ENCODE measurements around the gene LATS2. TPM values are rescaled to one million over a fixed set of nuclear protein-coding genes. Genes with fewer than 3 reads are reported as not detected.
A peak's percentile ranks its signal among the peaks of the same experiment; 100 is the strongest.

The LATS2 gene
- polyA plus RNA-seq, 10 donors = 15.3 to 23.1 (median 19.2) TPM

- DNase-seq = no peak
Observed at GRCh38 chr13:21018220-21018619, 43.2 kb downstream of the LATS2 start.

- DNase-seq = no peak
Observed at GRCh38 chr13:21016487-21016886, 44.9 kb downstream of the LATS2 start.

- DNase-seq = no peak
Observed at GRCh38 chr13:21015284-21015683, 46.1 kb downstream of the LATS2 start.

- peak in 1 of 3 donors; percentile 40 for DNase-seq
Observed at GRCh38 chr13:21014502-21015170, 46.8 kb downstream of the LATS2 start.

GRCh38 chr13:21014139-21014501 lies 47.3 kb downstream of the LATS2 start:
- no peak for DNase-seq

- DNase-seq = no peak
Observed at GRCh38 chr13:21013682-21014038, 47.7 kb downstream of the LATS2 start.

GRCh38 chr13:21012841-21013681 lies 48.3 kb downstream of the LATS2 start:
- DNase-seq = no peak

GRCh38 chr13:21012211-21012610 lies 49.2 kb downstream of the LATS2 start:
- no peak for DNase-seq

GRCh38 chr13:21011378-21011777 lies 50.0 kb downstream of the LATS2 start:
- peak in 1 of 3 donors; percentile 23 for DNase-seq

- DNase-seq = no peak
Observed at GRCh38 chr13:21010621-21011020, 50.8 kb downstream of the LATS2 start.

- no peak for DNase-seq
Observed at GRCh38 chr13:21009036-21009435, 52.4 kb downstream of the LATS2 start.

GRCh38 chr13:21008026-21008425 lies 53.4 kb downstream of the LATS2 start:
- no peak for DNase-seq

GRCh38 chr13:21006141-21007005 lies 55.0 kb downstream of the LATS2 start:
- DNase-seq = peak in 2 of 3 donors; percentile 41 to 71

- no peak for DNase-seq
Observed at GRCh38 chr13:21005193-21005592, 56.2 kb downstream of the LATS2 start.

GRCh38 chr13:21001471-21001870 lies 59.9 kb downstream of the LATS2 start:
- DNase-seq = no peak

GRCh38 chr13:21000647-21001046 lies 60.7 kb downstream of the LATS2 start:
- DNase-seq = no peak

- DNase-seq = no peak
Observed at GRCh38 chr13:20998649-20999415, 62.6 kb downstream of the LATS2 start.

GRCh38 chr13:20997301-20998161 lies 63.9 kb downstream of the LATS2 start:
- DNase-seq = peak; percentile 73 to 94 (median 82)

GRCh38 chr13:20995245-20995838 lies 66.0 kb downstream of the LATS2 start:
- DNase-seq = no peak

GRCh38 chr13:20994441-20994821 lies 67.0 kb downstream of the LATS2 start:
- no peak for DNase-seq

All from muscle of back (tissue), 11 donors.